ENCODE results near the gene CHRNG.

Gene CHRNG

GRCh38 chr2:232580648-232580981 lies 41.1 kb downstream of the CHRNG start:
- DNase-seq, result no peak

- DNase-seq, result no peak
Observed at GRCh38 chr2:232581725-232582124, 42.2 kb downstream of the CHRNG start.

GRCh38 chr2:232584238-232584637 lies 44.7 kb downstream of the CHRNG start:
- no peak for DNase-seq

GRCh38 chr2:232586943-232587505 lies 47.5 kb downstream of the CHRNG start:
- DNase-seq, result peak; percentile 39

GRCh38 chr2:232587512-232587911 lies 48.0 kb downstream of the CHRNG start:
- peak; percentile 42 for DNase-seq

- no peak for DNase-seq
Observed at GRCh38 chr2:232588031-232588430, 48.5 kb downstream of the CHRNG start.

GRCh38 chr2:232588680-232589585 lies 49.4 kb downstream of the CHRNG start:
- no peak for DNase-seq

GRCh38 chr2:232592772-232593395 lies 53.4 kb downstream of the CHRNG start:
- no peak for DNase-seq

- no peak for DNase-seq
Observed at GRCh38 chr2:232593982-232594381, 54.5 kb downstream of the CHRNG start.
